ENCODE results near the gene CRAT. TPM values are rescaled to one million over a fixed set of nuclear protein-coding genes. Genes with fewer than 3 reads are reported as not detected.

CRAT gene
- polyA plus RNA-seq, 1 donor from 2014 or later: 8.1 TPM

GRCh38 chr9:129074106-129074505 is 36.5 kb downstream of the CRAT start:
- Mint-ChIP-seq H3K4me3 (no peak overlapping the region), H3K27me3 (no peaks in the 10 kb centered on the region), H3K9me3 (no peaks in the 10 kb centered on the region), H3K4me1 (peaks cover 3 to 6% (median 6%) of the 10 kb centered on the region in 3 donors), H3K27ac (no peak overlapping the region), H3K36me3 (no peaks in the 10 kb centered on the region)

DNA sequence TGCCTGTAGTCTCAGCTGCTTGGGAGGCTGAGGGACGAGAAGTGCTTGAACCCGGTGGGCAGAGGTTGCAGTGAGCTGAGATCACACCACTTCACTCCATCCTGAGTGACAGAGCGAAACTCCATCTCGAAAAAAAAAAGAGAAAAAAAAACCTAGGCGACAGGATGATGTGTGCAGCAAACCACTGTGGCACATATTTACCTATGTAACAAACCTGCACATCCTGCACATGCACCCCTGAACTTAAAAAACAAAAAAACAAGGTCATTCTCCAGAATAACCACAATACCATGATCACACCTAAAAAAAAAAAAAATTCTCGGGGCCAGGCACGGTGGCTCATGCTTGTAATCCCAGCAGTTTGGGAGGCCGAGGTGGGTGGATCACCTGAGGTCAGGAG is 37.2 kb downstream of the CRAT start:
- Mint-ChIP-seq H3K27ac (peak overlapping the region in 1 of 3 donors; percentile 46), H3K36me3 (no peaks in the 10 kb centered on the region), H3K9me3 (no peaks in the 10 kb centered on the region), H3K4me3 (no peak overlapping the region), H3K4me1 (peaks cover 6 to 13% (median 11%) of the 10 kb centered on the region in 3 donors), H3K27me3 (no peaks in the 10 kb centered on the region)

DNA sequence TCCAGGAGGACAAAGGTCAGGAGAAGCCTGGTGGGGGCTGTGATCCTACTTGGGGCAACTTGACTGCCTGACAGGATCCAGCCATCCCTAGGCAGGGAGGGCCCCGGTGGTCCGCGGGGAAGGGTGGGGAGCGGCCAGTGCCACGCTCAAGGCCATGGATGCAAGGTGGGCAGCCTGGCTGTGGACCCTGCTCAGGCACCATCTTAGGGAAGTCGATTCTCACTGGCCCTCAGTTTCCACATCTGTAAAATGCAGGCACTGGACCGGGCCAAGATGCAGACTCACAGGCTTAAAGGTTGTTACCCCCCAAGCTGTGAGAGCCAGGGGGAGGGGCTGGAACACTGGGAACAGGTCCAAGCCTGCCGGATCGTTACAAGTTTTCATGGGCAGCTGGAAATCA is 38.4 kb downstream of the CRAT start:
- H3K4me3 Mint-ChIP-seq: no peak overlapping the region
- H3K27ac Mint-ChIP-seq: peak overlapping the region in 1 of 3 donors; percentile 65
- peaks cover 7 to 14% (median 11%) of the 10 kb centered on the region in 3 donors for H3K4me1 Mint-ChIP-seq

DNA sequence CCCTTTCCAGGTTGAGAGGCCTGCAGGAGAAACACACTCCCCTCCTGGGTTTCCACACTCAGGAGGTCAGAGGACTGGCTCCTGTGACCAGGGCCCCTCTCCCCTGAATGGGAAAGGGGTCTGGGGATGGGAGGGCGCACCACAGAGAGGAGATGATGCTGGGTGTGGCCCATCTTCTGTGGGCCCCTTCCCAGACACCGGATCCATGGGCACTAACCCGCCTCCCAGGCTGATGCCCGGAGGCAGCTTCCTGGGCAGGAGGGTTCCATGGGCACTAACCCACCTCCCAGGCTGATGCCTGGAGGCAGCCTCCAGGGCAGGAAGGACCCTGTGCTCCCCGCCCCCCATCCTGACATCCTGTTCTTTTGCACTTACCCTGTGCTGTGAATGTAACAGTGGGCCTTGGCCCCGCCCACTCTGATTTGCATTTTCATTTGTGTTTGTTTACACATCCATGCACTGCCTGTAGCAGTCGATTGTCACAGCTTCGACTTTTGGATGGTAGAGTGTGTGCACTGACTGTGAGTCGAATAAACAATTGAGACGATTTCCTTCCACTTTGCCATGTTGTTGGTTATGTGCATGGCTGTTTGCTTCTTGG is 39.0 kb downstream of the CRAT start:
- Mint-ChIP-seq H3K9me3 (no peaks in the 10 kb centered on the region), H3K36me3 (no peaks in the 10 kb centered on the region), H3K4me3 (no peak overlapping the region), H3K4me1 (peaks cover 7 to 14% (median 11%) of the 10 kb centered on the region in 3 donors), H3K27me3 (no peaks in the 10 kb centered on the region), H3K27ac (peak overlapping the region in 1 of 3 donors; percentile 65)

More for the DNA sequence above, 38.4 kb downstream of the CRAT start:
- Mint-ChIP-seq H3K36me3 (no peaks in the 10 kb centered on the region), H3K9me3 (no peaks in the 10 kb centered on the region), H3K27me3 (no peaks in the 10 kb centered on the region)

DNA sequence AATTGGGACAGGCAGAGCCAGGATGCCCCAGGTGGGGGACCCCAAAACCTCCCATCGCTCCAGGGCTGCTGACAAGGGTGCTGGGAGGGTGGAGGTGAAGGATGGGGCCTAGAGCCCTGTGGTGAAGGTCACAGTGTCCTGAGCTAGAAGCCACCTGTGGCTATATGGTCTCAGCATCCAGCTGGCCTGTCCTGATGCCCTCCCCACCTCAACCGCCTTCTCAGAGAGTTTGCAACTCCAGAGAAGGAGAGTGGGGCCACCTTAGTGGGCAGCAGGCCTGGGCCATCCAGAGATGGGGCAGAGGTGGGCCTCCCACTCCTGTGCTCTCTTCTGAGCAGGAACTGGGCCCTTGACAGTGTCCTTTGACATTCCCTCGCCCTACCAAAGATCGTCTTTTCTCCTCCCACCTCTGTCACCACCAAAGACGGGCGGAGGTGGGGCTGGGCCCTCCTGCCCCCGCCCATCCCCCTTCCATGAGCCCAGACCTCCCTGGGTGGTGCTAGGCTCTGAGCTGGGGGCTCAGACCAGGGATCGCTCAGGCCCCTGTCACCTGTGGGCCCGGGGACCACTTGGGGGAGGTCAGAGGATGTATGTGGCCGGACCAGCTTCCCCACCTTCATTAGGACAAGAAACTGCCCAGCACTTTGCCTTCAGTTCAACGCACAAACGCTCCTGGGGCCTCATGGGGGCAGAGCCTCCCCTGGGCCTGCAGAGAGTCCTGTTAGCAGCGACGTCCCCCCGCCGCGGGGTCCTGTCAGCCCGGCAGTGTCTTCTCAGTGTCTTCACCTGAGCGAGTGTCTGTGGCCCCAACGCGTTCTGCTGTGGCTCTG is 39.7 kb downstream of the CRAT start:
- Mint-ChIP-seq H3K27me3 (no peaks in the 10 kb centered on the region), H3K27ac (no peak overlapping the region), H3K4me3 (no peak overlapping the region), H3K9me3 (no peaks in the 10 kb centered on the region), H3K4me1 (peaks cover 7 to 14% (median 11%) of the 10 kb centered on the region in 3 donors), H3K36me3 (no peaks in the 10 kb centered on the region)

DNA sequence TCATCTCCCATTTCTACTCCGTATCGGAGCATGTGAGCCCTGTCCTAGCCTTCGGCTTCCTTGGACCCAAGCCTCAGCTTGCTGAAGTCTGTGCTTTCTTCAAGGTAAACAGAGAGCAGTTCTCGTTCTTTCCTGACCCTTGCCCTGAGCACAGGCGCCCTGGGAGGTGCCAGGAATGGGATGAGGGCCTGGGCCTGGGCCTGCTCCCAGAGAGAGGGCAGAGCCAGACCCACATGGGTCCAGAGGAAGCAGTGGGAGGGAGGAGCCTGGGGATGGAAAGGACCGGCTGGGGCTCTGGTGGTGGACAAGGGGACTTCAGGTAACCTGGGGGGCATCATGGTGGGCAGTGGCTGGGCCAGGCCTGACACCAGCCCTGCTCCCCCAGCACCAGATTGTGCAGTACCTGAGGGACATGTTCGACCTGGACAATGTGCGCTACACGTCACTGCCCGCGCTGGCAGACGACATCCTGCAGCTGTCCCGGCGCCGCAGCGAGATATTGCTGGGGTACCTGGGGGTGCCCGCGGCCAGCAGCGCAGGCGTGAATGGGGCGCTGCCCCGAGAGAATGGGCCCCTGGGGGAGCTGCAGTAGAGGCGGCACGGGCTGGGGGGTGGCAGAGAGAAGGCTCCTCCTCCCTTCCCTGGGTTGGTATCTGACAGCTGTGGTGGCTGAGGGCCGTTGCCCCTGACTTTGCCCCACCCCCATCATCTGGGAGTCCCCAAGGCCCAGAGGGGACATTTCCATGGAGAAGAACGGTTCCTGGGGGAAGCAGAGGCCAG is 40.5 kb downstream of the CRAT start:
- Mint-ChIP-seq H3K4me1 (peaks cover 7 to 14% (median 11%) of the 10 kb centered on the region in 3 donors), H3K4me3 (no peak overlapping the region), H3K36me3 (no peaks in the 10 kb centered on the region), H3K27me3 (no peaks in the 10 kb centered on the region), H3K27ac (peak overlapping the region; percentile 53 to 76 (median 61)), H3K9me3 (no peaks in the 10 kb centered on the region)

GRCh38 chr9:129068990-129069861 is 41.4 kb downstream of the CRAT start:
- Mint-ChIP-seq H3K9me3 (no peaks in the 10 kb centered on the region), H3K27me3 (no peaks in the 10 kb centered on the region), H3K27ac (peak overlapping the region; percentile 61 to 76 (median 62)), H3K36me3 (no peaks in the 10 kb centered on the region), H3K4me3 (peak overlapping the region; percentile 49 to 90 (median 68)), H3K4me1 (peaks cover 7 to 14% (median 11%) of the 10 kb centered on the region in 3 donors)

- H3K36me3 Mint-ChIP-seq: no peaks in the 10 kb centered on the region
- H3K4me3 Mint-ChIP-seq: peak overlapping the region in 2 of 4 donors; percentile 49 to 86
- H3K9me3 Mint-ChIP-seq: no peaks in the 10 kb centered on the region
- H3K27me3 Mint-ChIP-seq: no peaks in the 10 kb centered on the region
- H3K4me1 Mint-ChIP-seq: peaks cover 7 to 14% (median 11%) of the 10 kb centered on the region in 3 donors
- H3K27ac Mint-ChIP-seq: peak overlapping the region; percentile 61 to 76 (median 62)
Observed at GRCh38 chr9:129068110-129068509, 42.5 kb downstream of the CRAT start.

- Mint-ChIP-seq H3K4me1 (peaks cover 4 to 10% (median 9%) of the 10 kb centered on the region in 3 donors), H3K27me3 (no peaks in the 10 kb centered on the region), H3K36me3 (no peaks in the 10 kb centered on the region), H3K4me3 (no peak overlapping the region), H3K27ac (no peak overlapping the region), H3K9me3 (no peaks in the 10 kb centered on the region)
Observed at GRCh38 chr9:129064499-129064908, 46.1 kb downstream of the CRAT start.

GRCh38 chr9:129063061-129063460 is 47.5 kb downstream of the CRAT start:
- H3K36me3 Mint-ChIP-seq: no peaks in the 10 kb centered on the region
- no peak overlapping the region for H3K27ac Mint-ChIP-seq
- no peaks in the 10 kb centered on the region for H3K27me3 Mint-ChIP-seq
- no peaks in the 10 kb centered on the region for H3K9me3 Mint-ChIP-seq
- no peaks in the 10 kb centered on the region for H3K4me1 Mint-ChIP-seq
- H3K4me3 Mint-ChIP-seq: no peak overlapping the region

DNA sequence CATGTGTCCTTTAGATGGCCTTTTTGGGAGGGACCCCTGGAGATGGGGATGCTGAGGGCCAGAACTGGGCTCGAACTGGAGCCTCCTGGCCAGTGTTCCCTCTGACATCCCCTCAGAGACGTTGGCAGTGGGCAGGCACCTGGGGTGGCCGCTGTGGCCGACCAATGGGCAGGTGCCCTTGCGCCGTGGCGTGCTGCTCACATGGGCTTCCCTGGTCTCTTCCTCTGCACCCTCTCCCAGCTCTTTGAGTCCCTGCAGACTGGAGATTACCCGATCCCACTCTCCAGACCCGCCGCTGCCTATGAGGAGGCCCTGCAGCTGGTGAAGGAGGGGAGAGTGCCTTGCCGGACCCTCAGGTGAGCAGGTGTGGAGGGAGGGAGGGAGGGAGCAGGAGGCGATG is 49.6 kb downstream of the CRAT start:
- Mint-ChIP-seq H3K36me3 (no peaks in the 10 kb centered on the region), H3K27me3 (no peaks in the 10 kb centered on the region), H3K27ac (no peak overlapping the region)

DNA sequence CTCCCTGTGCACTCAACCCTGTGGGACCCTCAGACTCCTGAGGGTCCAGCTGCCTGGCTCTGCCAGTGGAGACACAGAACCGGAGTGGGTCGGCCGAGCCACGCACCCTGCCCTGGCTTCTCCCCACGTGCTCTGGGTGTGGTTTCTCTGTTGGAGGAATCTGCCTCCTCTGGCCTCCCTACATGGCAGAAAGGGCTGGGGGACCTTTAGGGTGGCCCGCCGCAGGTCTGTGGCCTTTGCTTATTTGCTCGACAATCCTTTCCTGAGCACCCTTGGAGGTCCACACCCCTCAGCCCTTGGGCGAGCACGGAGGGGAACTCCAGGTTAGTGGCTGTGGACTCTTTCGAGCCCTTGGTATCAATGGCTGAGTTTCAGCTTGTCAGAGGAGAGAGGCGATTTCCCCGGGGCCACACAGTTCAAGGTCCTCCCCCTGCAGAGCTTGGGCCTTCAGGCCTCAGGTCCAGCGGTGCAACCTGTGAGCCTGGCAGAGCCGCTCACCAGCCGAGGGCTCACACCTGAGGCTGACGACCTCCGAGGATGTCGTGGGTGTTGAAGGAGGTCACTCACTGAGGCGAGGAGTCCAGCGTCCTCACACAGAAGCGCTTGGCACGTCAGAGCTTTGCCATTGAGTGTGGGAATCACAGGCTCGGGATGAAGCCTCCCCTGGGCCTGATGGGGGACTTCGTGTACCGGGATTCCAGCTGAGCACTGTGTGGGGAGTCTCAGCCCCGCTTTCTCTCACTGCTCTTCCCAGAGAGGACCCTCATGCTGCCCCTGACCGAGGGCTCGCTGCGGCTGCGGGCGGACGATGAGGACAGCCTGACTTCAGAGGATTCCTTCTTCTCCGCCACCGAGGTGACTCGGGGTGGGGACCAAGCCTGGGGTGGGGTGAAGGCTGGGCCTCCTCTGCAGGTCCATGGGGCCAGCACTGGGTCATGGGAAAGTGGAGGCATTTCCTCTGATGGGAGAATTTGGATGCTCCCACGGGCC is 50.5 kb downstream of the CRAT start:
- no peaks in the 10 kb centered on the region for H3K36me3 Mint-ChIP-seq
- no peaks in the 10 kb centered on the region for H3K27me3 Mint-ChIP-seq
- no peak overlapping the region for H3K27ac Mint-ChIP-seq
- H3K9me3 Mint-ChIP-seq: no peaks in the 10 kb centered on the region
- H3K4me3 Mint-ChIP-seq: no peak overlapping the region
- no peaks in the 10 kb centered on the region for H3K4me1 Mint-ChIP-seq

More for the DNA sequence above, 49.6 kb downstream of the CRAT start:
- no peaks in the 10 kb centered on the region for H3K4me1 Mint-ChIP-seq
- H3K9me3 Mint-ChIP-seq: no peaks in the 10 kb centered on the region
- H3K4me3 Mint-ChIP-seq: no peak overlapping the region

DNA sequence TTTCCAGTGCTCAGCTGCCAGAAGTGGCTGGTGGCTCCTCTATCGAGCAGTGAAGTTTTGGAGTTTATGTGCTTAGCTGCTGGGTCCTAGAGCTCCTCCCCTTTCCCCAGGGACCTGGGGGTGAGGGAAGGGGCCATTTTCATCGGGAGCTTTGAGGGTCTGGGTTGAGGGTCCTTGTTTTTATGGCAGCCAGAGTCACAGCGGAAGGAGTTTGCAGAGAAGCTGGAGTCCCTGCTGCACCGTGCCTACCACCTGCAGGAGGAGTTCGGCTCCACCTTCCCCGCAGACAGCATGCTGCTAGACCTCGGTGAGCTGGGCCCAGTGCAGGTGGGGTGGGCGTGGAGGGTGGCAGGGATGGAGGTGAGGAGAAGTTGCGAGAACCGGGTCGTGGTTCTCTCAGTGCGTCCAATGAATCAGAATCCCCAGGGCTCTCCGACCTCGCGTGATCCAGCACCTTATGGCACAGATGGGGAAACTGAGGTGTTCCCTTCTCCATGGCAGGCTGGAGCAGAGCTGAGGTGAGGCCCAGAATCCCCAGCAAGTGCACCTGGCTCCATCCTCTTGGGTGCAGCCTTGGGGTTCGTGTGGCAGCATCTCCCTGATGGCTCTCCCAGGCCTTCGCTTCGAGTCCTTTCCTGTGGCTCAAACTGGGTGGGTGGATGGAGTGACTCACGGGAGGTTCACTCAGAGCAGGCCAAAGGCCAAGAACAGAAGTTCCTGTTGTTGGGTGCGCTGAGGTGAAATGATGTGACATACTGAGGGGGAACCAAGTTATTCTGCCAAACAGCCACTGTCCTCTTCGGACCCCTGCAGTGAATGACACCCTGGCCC is 51.4 kb downstream of the CRAT start:
- Mint-ChIP-seq H3K27ac (no peak overlapping the region), H3K4me1 (peaks cover 0 to 2% (median 0%) of the 10 kb centered on the region in 3 donors), H3K4me3 (peak overlapping the region in 1 of 4 donors; percentile 74), H3K9me3 (no peaks in the 10 kb centered on the region), H3K36me3 (peaks cover 6% of the 10 kb centered on the region), H3K27me3 (no peaks in the 10 kb centered on the region)

Measured in IgD-negative memory B cell (primary cell).